ENCODE measurements around the gene FPGS.

The FPGS gene

GRCh38 chr9:127791085-127791484, 11.6 kb upstream of the FPGS start:
- DNase-seq (ENCODE audit: insufficient read length, low spot score) (no peak), FAIRE-seq (no peak)
- TF ChIP-seq CTCF (IDR thresholded peaks at IDR 0.05; ENCODE audit: insufficient read depth, missing control alignments), result no peak

GRCh38 chr9:127792417-127793031, 10.2 kb upstream of the FPGS start:
- TF ChIP-seq CTCF (IDR thresholded peaks at IDR 0.05; ENCODE audit: insufficient read depth, missing control alignments), result no peak
- DNase-seq (ENCODE audit: insufficient read length, low spot score) (no peak), FAIRE-seq (no peak)

GRCh38 chr9:127793093-127793708, 9.5 kb upstream of the FPGS start:
- no peak for DNase-seq (ENCODE audit: insufficient read length, low spot score)
- TF ChIP-seq CTCF (IDR thresholded peaks at IDR 0.05; ENCODE audit: insufficient read depth, missing control alignments), result no peak
- FAIRE-seq, result no peak

- TF ChIP-seq CTCF (IDR thresholded peaks at IDR 0.05; ENCODE audit: insufficient read depth, missing control alignments), result no peak
- FAIRE-seq, result no peak
Measured at GRCh38 chr9:127794001-127794791, 8.5 kb upstream of the FPGS start.

GRCh38 chr9:127796225-127796813, 6.4 kb upstream of the FPGS start:
- DNase-seq (ENCODE audit: insufficient read length, low spot score) (no peak), FAIRE-seq (no peak)
- no peak for TF ChIP-seq CTCF (IDR thresholded peaks at IDR 0.05; ENCODE audit: insufficient read depth, missing control alignments)

More at GRCh38 chr9:127794001-127794791, 8.5 kb upstream of the FPGS start:
- DNase-seq (ENCODE audit: insufficient read length, low spot score), result no peak

- FAIRE-seq, result no peak
- no peak for DNase-seq (ENCODE audit: insufficient read length, low spot score)
- no peak for TF ChIP-seq CTCF (IDR thresholded peaks at IDR 0.05; ENCODE audit: insufficient read depth, missing control alignments)
Measured at GRCh38 chr9:127796852-127797370, 5.8 kb upstream of the FPGS start.

Data from D721Med (cell line).